Panc1 (cell line): ENCODE measurements around the gene FADD. TPM values are rescaled to one million over a fixed set of nuclear protein-coding genes. Genes with fewer than 3 reads are reported as not detected.

ENCODE experiments used
- ATAC-seq: fragments of 200-7000 bp; cut with Tn5 transposase; 2 replicates; pipeline ENCODE4 v1.9.1; 2020; ENCODE audit warnings: mild to moderate bottlenecking, moderate library complexity
- BruUV-seq: library from RNA; stranded (reverse); fragments of 400-500 nt; replicated peaks from 2 replicates; lab custom pipeline; 2021; lab: Mats Ljungman, UMichigan
- CTCF ChIA-PET: fragments of 300-600 bp; sonication (Branson Sonifier 250); formaldehyde crosslinking; loops from one replicate; lab custom pipeline; 2022; ENCODE audit warnings: antibody characterized with exemption; lab: Charles Lee
- POLR2A ChIA-PET: fragments of 300-600 bp; sonication (Branson Sonifier 250); formaldehyde crosslinking; loops from one replicate; lab custom pipeline; 2022; ENCODE audit warnings: antibody characterized with exemption; lab: Charles Lee
- DNase-seq: peaks from one replicate; pipeline ENCODE4 v3.0.0-alpha.2; 2010; ENCODE audit warnings: low read depth, low spot score
- H3K27ac ChIP-seq: 2 replicates; pipeline ENCODE4 v1.5.1; 2011; ENCODE audit warnings: mild to moderate bottlenecking, low read length, inconsistent platforms
- H3K27me3 ChIP-seq: fragments of 200-500 bp; sonication (Bioruptor generic); 2 replicates; pipeline ENCODE4 v1.6.0; 2014; ENCODE audit warnings: low read length, inconsistent platforms; ENCODE audit not compliant: control insufficient read depth, insufficient read depth
- H3K36me3 ChIP-seq: fragments of 200-500 bp; sonication (Bioruptor generic); 2 replicates; pipeline ENCODE4 v1.5.1; 2014; ENCODE audit warnings: inconsistent platforms, mild to moderate bottlenecking, low read length, moderate library complexity; ENCODE audit not compliant: control insufficient read depth, insufficient read depth
- H3K4me1 ChIP-seq: 2 replicates; pipeline ENCODE4 v1.5.1; 2011; ENCODE audit warnings: inconsistent platforms, mild to moderate bottlenecking, low read length, moderate library complexity; ENCODE audit not compliant: control insufficient read depth, insufficient read depth
- H3K4me3 ChIP-seq, 2 experiments: 2 replicates each; pipeline ENCODE4 v1.5.1; 2011 to 2012; ENCODE audit warnings: low read depth in 2 of 2, low read length in 2 of 2, mild to moderate bottlenecking in 2 of 2, inconsistent platforms in 1 of 2, moderate library complexity in 1 of 2
- H3K9me3 ChIP-seq: fragments of 200-500 bp; sonication (Bioruptor generic); 2 replicates; pipeline ENCODE4 v1.5.1; 2014; ENCODE audit warnings: low read depth, mild to moderate bottlenecking, inconsistent platforms, low read length, moderate library complexity; ENCODE audit not compliant: control insufficient read depth, insufficient read depth
- CTCF ChIP-seq: fragments of 450-650 bp; IDR thresholded peaks from 2 replicates; pipeline ENCODE4 v1.5.1; 2017; ENCODE audit warnings: mild to moderate bottlenecking
- POLR2AphosphoS5 ChIP-seq: IDR thresholded peaks from 2 replicates; pipeline ENCODE4 v1.6.1; 2012; ENCODE audit warnings: mild to moderate bottlenecking, low read depth, low read length, moderate library complexity
- REST ChIP-seq, 2 experiments: IDR thresholded peaks; 2 replicates each; pipeline ENCODE4 v1.6.1; 2011 to 2012; ENCODE audit warnings: low read depth in 2 of 2, control low read depth in 1 of 2, low read length in 1 of 2, mild to moderate bottlenecking in 1 of 2, moderate library complexity in 1 of 2; ENCODE audit not compliant: insufficient read depth in 1 of 2
- SIN3A ChIP-seq: IDR thresholded peaks from 2 replicates; pipeline ENCODE4 v1.6.1; 2012; ENCODE audit warnings: low read depth, mild to moderate bottlenecking, low read length, moderate library complexity, borderline replicate concordance; ENCODE audit not compliant: insufficient read depth
- TCF7L2 ChIP-seq: IDR thresholded peaks from 2 replicates; pipeline ENCODE4 v1.6.1; 2011; ENCODE audit warnings: mild to moderate bottlenecking, low read depth, low read length, inconsistent platforms
- in situ Hi-C: cut with HindIII; loops from 2 replicates; pipeline ENCODE4 v1.10.0; 2016; ENCODE audit warnings: low sequenced_read_pairs, low pct_unique_long_range_greater_than_20kb
- intact Hi-C: fragments of 100-400 bp; cut with micrococcal nuclease; formaldehyde crosslinking; loops from one replicate; pipeline ENCODE4 v1.10.0; 2022; ENCODE audit not compliant: unreplicated experiment
- total RNA-seq: library from RNA; stranded (reverse); gene quantifications from one replicate; pipeline ENCODE4 v1.2.1, GENCODE V29; 2021; ENCODE audit not compliant: unreplicated experiment

FADD gene
- total RNA-seq, 1 experiment from 2014 or later, result 47.3 TPM

GRCh38 chr11:70252844-70253243 is 49.7 kb downstream of the FADD start:
- H3K27ac ChIP-seq, result no peak overlapping the region
- no peak overlapping the region for H3K4me3 ChIP-seq
- ATAC-seq (no peak), DNase-seq (no peak)
- H3K36me3 ChIP-seq, result no peaks in the 10 kb centered on the region
- intact Hi-C loops (no loop called here), in situ Hi-C loops (no loop called here)
- ChIA-PET POLR2A (no interaction called here), CTCF (interaction anchor here (0.7 kb wide), 1 partner anchor 324 kb away, joined by 7 read pairs; no protein-coding TSS in a partner anchor)
- no peaks in the 10 kb centered on the region for H3K9me3 ChIP-seq
- peaks cover 4% of the 10 kb centered on the region; the same call in 1 of the 2 replicates for H3K4me1 ChIP-seq
- H3K27me3 ChIP-seq, result no peaks in the 10 kb centered on the region
- BruUV-seq, result no TSS peak
- TF ChIP-seq TCF7L2 (no peak), POLR2AphosphoS5 (no peak), CTCF (no peak), SIN3A (no peak), REST (IDR thresholded peaks at IDR 0.05; ENCODE audit: insufficient read depth in 1 of 2, low read depth in 2 of 2, low read length in 1 of 2) (no peak)

GRCh38 chr11:70255477-70256116 is 52.5 kb downstream of the FADD start:
- ChIA-PET CTCF (no interaction called here), POLR2A (interaction anchor here (0.6 kb wide), 1 partner anchor 32 kb away, joined by 6 read pairs; no protein-coding TSS in a partner anchor)

More at GRCh38 chr11:70255477-70256116, 52.5 kb downstream of the FADD start:
- DNase-seq (no peak), ATAC-seq (no peak)
- Histone ChIP-seq H3K27ac (no peak overlapping the region), H3K4me1 (no peaks in the 10 kb centered on the region), H3K27me3 (no peaks in the 10 kb centered on the region), H3K4me3 (no peak overlapping the region), H3K36me3 (no peaks in the 10 kb centered on the region), H3K9me3 (no peaks in the 10 kb centered on the region)
- BruUV-seq, result no TSS peak
- in situ Hi-C loops (no loop called here), intact Hi-C loops (no loop called here)
- no peak for TF ChIP-seq REST (IDR thresholded peaks at IDR 0.05; ENCODE audit: insufficient read depth in 1 of 2, low read depth in 2 of 2, low read length in 1 of 2)
- TF ChIP-seq CTCF, result no peak
- no peak for TF ChIP-seq TCF7L2
- TF ChIP-seq SIN3A, result no peak
- no peak for TF ChIP-seq POLR2AphosphoS5
